Natural killer cell treated with Interleukin-12 subunit alpha and Interleukin-12 subunit beta and Interleukin-15 and Interleukin-18, amount 100 ng/mL, for 72 hours (primary cell): ENCODE data around the gene RNU5B-1. TPM values are rescaled to one million over a fixed set of nuclear protein-coding genes. Genes with fewer than 3 reads are reported as not detected.
A peak's percentile ranks its signal among the peaks of the same experiment; 100 is the strongest.

Experiments
- ATAC-seq, 2 donors: fragments of 150-1000 bp; cut with Tn5 transposase in 1 of 2; sonication (Bioruptor Pico), chemical (Tn5 transposase) in 1 of 2; 2 replicates each; pipeline ENCODE4 v1.10.0; 2021
- DNase-seq: peaks from one replicate; pipeline ENCODE4 v3.0.0; 2022; ENCODE audit warnings: low spot score
- H3K27ac Mint-ChIP-seq, 2 donors: 1 replicate in 1 of 2; 2 replicates in 1 of 2; pipeline ENCODE4 v1.8.0; 2022; ENCODE audit warnings: mixed read lengths in 2 of 2, mild to moderate bottlenecking in 1 of 2, moderate library complexity in 1 of 2
- H3K27me3 Mint-ChIP-seq, 2 donors: 1 replicate in 1 of 2; 2 replicates in 1 of 2; pipeline ENCODE4 v1.8.0; 2022; ENCODE audit warnings: mixed read lengths in 2 of 2
- H3K36me3 Mint-ChIP-seq: one replicate; pipeline ENCODE4 v1.8.0; 2022; ENCODE audit warnings: mixed read lengths
- H3K4me1 Mint-ChIP-seq, 2 donors: 1 replicate in 1 of 2; 2 replicates in 1 of 2; pipeline ENCODE4 v1.8.0; 2022; ENCODE audit warnings: low read depth in 2 of 2, mixed read lengths in 2 of 2, mild to moderate bottlenecking in 1 of 2
- H3K4me3 Mint-ChIP-seq: one replicate; pipeline ENCODE4 v1.8.0; 2022; ENCODE audit warnings: mixed read lengths
- H3K9me3 Mint-ChIP-seq: 2 replicates; pipeline ENCODE4 v1.8.0; 2022; ENCODE audit warnings: mixed read lengths
- total RNA-seq, 2 donors: library from RNA; stranded (reverse); gene quantifications; one replicate each; pipeline ENCODE4 v1.2.3, GENCODE V29; 2022

RNU5B-1 gene
- total RNA-seq, 2 donors from 2014 or later: not detected

GRCh38 chr15:65303687-65304380, 643 bp upstream of the RNU5B-1 start:
- ATAC-seq (no peak), DNase-seq (no peak)
- Mint-ChIP-seq H3K4me1 (peaks cover 28 to 30% of the 10 kb centered on the region in 2 donors), H3K36me3 (no peaks in the 10 kb centered on the region), H3K4me3 (peak overlapping the region; percentile 98), H3K9me3 (no peaks in the 10 kb centered on the region), H3K27me3 (no peaks in the 10 kb centered on the region), H3K27ac (peak overlapping the region; percentile 97 to 99)

- DNase-seq: peak; percentile 73
- no peaks in the 10 kb centered on the region for H3K9me3 Mint-ChIP-seq
- peaks cover 24 to 27% of the 10 kb centered on the region in 2 donors for H3K4me1 Mint-ChIP-seq
- H3K36me3 Mint-ChIP-seq: no peaks in the 10 kb centered on the region
- H3K27me3 Mint-ChIP-seq: no peaks in the 10 kb centered on the region
- H3K4me3 Mint-ChIP-seq: peak overlapping the region; percentile 98
- H3K27ac Mint-ChIP-seq: peak overlapping the region; percentile 97 to 99
- ATAC-seq: peak; percentile 79 to 83
These were observed 777 bp downstream of the RNU5B-1 start for GRCh38 chr15:65305150-65305758.

- Mint-ChIP-seq H3K4me1 (peaks cover 21 to 25% of the 10 kb centered on the region in 2 donors), H3K4me3 (no peak overlapping the region), H3K27ac (peak overlapping the region in 1 of 2 donors; percentile 69), H3K9me3 (no peaks in the 10 kb centered on the region), H3K27me3 (no peaks in the 10 kb centered on the region), H3K36me3 (no peaks in the 10 kb centered on the region)
- DNase-seq: no peak
- ATAC-seq: no peak
These were observed 1.3 kb downstream of the RNU5B-1 start for GRCh38 chr15:65305776-65306175.

- no peaks in the 10 kb centered on the region for H3K27me3 Mint-ChIP-seq
- no peak for DNase-seq
- H3K4me1 Mint-ChIP-seq: peaks cover 21 to 25% of the 10 kb centered on the region in 2 donors
- peak overlapping the region in 1 of 2 donors; percentile 69 for H3K27ac Mint-ChIP-seq
- ATAC-seq: no peak
- H3K4me3 Mint-ChIP-seq: no peak overlapping the region
- H3K9me3 Mint-ChIP-seq: no peaks in the 10 kb centered on the region
- H3K36me3 Mint-ChIP-seq: no peaks in the 10 kb centered on the region
These were observed 2.1 kb downstream of the RNU5B-1 start for GRCh38 chr15:65306551-65306950.

GRCh38 chr15:65307978-65308377, 3.5 kb downstream of the RNU5B-1 start:
- Mint-ChIP-seq H3K4me1 (peaks cover 21 to 25% of the 10 kb centered on the region in 2 donors), H3K9me3 (no peaks in the 10 kb centered on the region), H3K36me3 (no peaks in the 10 kb centered on the region), H3K4me3 (no peak overlapping the region), H3K27me3 (no peaks in the 10 kb centered on the region), H3K27ac (no peak overlapping the region)
- DNase-seq: no peak
- ATAC-seq: no peak

GRCh38 chr15:65309882-65310418, 5.5 kb downstream of the RNU5B-1 start:
- H3K27me3 Mint-ChIP-seq: no peaks in the 10 kb centered on the region
- DNase-seq: no peak
- ATAC-seq: no peak
- H3K27ac Mint-ChIP-seq: no peak overlapping the region
- no peaks in the 10 kb centered on the region for H3K36me3 Mint-ChIP-seq
- H3K9me3 Mint-ChIP-seq: no peaks in the 10 kb centered on the region
- no peak overlapping the region for H3K4me3 Mint-ChIP-seq
- peaks cover 10 to 12% of the 10 kb centered on the region in 2 donors for H3K4me1 Mint-ChIP-seq

GRCh38 chr15:65310431-65311137, 6.1 kb downstream of the RNU5B-1 start:
- Mint-ChIP-seq H3K36me3 (no peaks in the 10 kb centered on the region), H3K27ac (no peak overlapping the region), H3K9me3 (no peaks in the 10 kb centered on the region), H3K4me3 (no peak overlapping the region), H3K4me1 (peaks cover 6 to 10% of the 10 kb centered on the region in 2 donors), H3K27me3 (no peaks in the 10 kb centered on the region)
- DNase-seq: no peak
- ATAC-seq: no peak

- Mint-ChIP-seq H3K4me3 (no peak overlapping the region), H3K27me3 (no peaks in the 10 kb centered on the region), H3K4me1 (peaks cover under 1 to 3% of the 10 kb centered on the region in 2 donors), H3K9me3 (no peaks in the 10 kb centered on the region), H3K36me3 (no peaks in the 10 kb centered on the region), H3K27ac (no peak overlapping the region)
- DNase-seq (no peak), ATAC-seq (no peak)
These were observed 7.3 kb downstream of the RNU5B-1 start for GRCh38 chr15:65311760-65312159.

- ATAC-seq (no peak), DNase-seq (no peak)
- Mint-ChIP-seq H3K27ac (no peak overlapping the region), H3K4me1 (peaks cover 0 to 3% of the 10 kb centered on the region in 2 donors), H3K9me3 (no peaks in the 10 kb centered on the region), H3K27me3 (no peaks in the 10 kb centered on the region), H3K36me3 (no peaks in the 10 kb centered on the region), H3K4me3 (no peak overlapping the region)
These were observed 8.0 kb downstream of the RNU5B-1 start for GRCh38 chr15:65312400-65312916.

GRCh38 chr15:65318870-65319356, 14.4 kb downstream of the RNU5B-1 start:
- Mint-ChIP-seq H3K4me1 (peaks cover 0 to 3% of the 10 kb centered on the region in 2 donors), H3K27me3 (peaks cover 6 to 12% of the 10 kb centered on the region in 2 donors), H3K9me3 (no peaks in the 10 kb centered on the region), H3K36me3 (no peaks in the 10 kb centered on the region), H3K27ac (no peak overlapping the region), H3K4me3 (no peak overlapping the region)
- DNase-seq (peak; percentile 77), ATAC-seq (peak; percentile 90)

- ATAC-seq: no peak
- peaks cover 0 to 3% of the 10 kb centered on the region in 2 donors for H3K4me1 Mint-ChIP-seq
- no peak overlapping the region for H3K27ac Mint-ChIP-seq
- no peaks in the 10 kb centered on the region for H3K9me3 Mint-ChIP-seq
- H3K27me3 Mint-ChIP-seq: peaks cover 6 to 13% of the 10 kb centered on the region in 2 donors
- no peaks in the 10 kb centered on the region for H3K36me3 Mint-ChIP-seq
- no peak for DNase-seq
- no peak overlapping the region for H3K4me3 Mint-ChIP-seq
These were observed 18.6 kb downstream of the RNU5B-1 start for GRCh38 chr15:65323071-65323511.

GRCh38 chr15:65326117-65326526, 21.6 kb downstream of the RNU5B-1 start:
- no peaks in the 10 kb centered on the region for H3K9me3 Mint-ChIP-seq
- no peaks in the 10 kb centered on the region for H3K36me3 Mint-ChIP-seq
- no peak for ATAC-seq
- H3K4me1 Mint-ChIP-seq: no peaks in the 10 kb centered on the region
- no peak overlapping the region for H3K4me3 Mint-ChIP-seq
- H3K27me3 Mint-ChIP-seq: peaks cover 0 to 5% of the 10 kb centered on the region in 2 donors
- H3K27ac Mint-ChIP-seq: no peak overlapping the region
- no peak for DNase-seq

GRCh38 chr15:65326818-65327217, 22.3 kb downstream of the RNU5B-1 start:
- no peaks in the 10 kb centered on the region for H3K9me3 Mint-ChIP-seq
- H3K27ac Mint-ChIP-seq: no peak overlapping the region
- DNase-seq (no peak), ATAC-seq (no peak)
- H3K36me3 Mint-ChIP-seq: no peaks in the 10 kb centered on the region
- H3K4me1 Mint-ChIP-seq: no peaks in the 10 kb centered on the region
- H3K4me3 Mint-ChIP-seq: no peak overlapping the region
- peaks cover 0 to 2% of the 10 kb centered on the region in 2 donors for H3K27me3 Mint-ChIP-seq
